GM23338 (cell line): ENCODE results near the gene ZNF609. TPM values are rescaled to one million over a fixed set of nuclear protein-coding genes. Genes with fewer than 3 reads are reported as not detected.
A peak's percentile ranks its signal among the peaks of the same experiment; 100 is the strongest.

Experiments
- ATAC-seq: fragments of 200-7000 bp; cut with Tn5 transposase; 3 replicates; pipeline ENCODE4 v1.9.1; 2020
- DNase-seq: peaks from one replicate; pipeline ENCODE4 v3.0.0-alpha.2; 2015; ENCODE audit warnings: low spot score
- H2AFZ ChIP-seq: fragments of 200-600 bp; sonication (generic); 2 replicates; pipeline ENCODE4 v1.8.0; 2016; ENCODE audit warnings: antibody characterized with exemption, mild to moderate bottlenecking, moderate library complexity
- H3F3A ChIP-seq: fragments of 200-600 bp; sonication (generic); replicated peaks from 2 replicates; pipeline ENCODE4 v1.8.0; 2017; ENCODE audit warnings: antibody characterized with exemption, mixed run types, low read depth
- H3K27ac ChIP-seq: fragments of 200-600 bp; sonication (generic); 2 replicates; pipeline ENCODE4 v1.6.1; 2016; ENCODE audit warnings: low read depth
- H3K27me3 ChIP-seq: fragments of 200-600 bp; sonication (generic); 2 replicates; pipeline ENCODE4 v1.8.0; 2016; ENCODE audit warnings: mild to moderate bottlenecking, mixed run types, moderate library complexity; ENCODE audit not compliant: insufficient read depth
- H3K36me3 ChIP-seq: fragments of 200-600 bp; sonication (generic); 2 replicates; pipeline ENCODE4 v1.8.0; 2016; ENCODE audit warnings: mild to moderate bottlenecking; ENCODE audit not compliant: insufficient read depth
- H3K4me1 ChIP-seq: fragments of 200-600 bp; sonication (generic); 2 replicates; pipeline ENCODE4 v1.8.0; 2016; ENCODE audit warnings: mild to moderate bottlenecking, moderate library complexity; ENCODE audit not compliant: insufficient read depth
- H3K4me2 ChIP-seq: fragments of 200-600 bp; sonication (generic); 2 replicates; pipeline ENCODE4 v1.7.1; 2017; ENCODE audit warnings: mixed run types
- H3K4me3 ChIP-seq: fragments of 200-600 bp; sonication (generic); 2 replicates; pipeline ENCODE4 v1.6.1; 2016; ENCODE audit warnings: mixed run types
- H3K79me2 ChIP-seq: fragments of 200-600 bp; sonication (generic); replicated peaks from 2 replicates; pipeline ENCODE4 v1.8.0; 2017; ENCODE audit warnings: mild to moderate bottlenecking; ENCODE audit not compliant: insufficient read depth
- H3K9me2 ChIP-seq: fragments of 200-600 bp; sonication (generic); 2 replicates; pipeline ENCODE4 v1.8.0; 2017; ENCODE audit not compliant: insufficient read depth
- H4K20me1 ChIP-seq: fragments of 200-600 bp; sonication (generic); replicated peaks from 2 replicates; pipeline ENCODE4 v1.8.0; 2017; ENCODE audit warnings: mild to moderate bottlenecking; ENCODE audit not compliant: insufficient read depth
- H3K27ac Mint-ChIP-seq: 2 replicates; pipeline ENCODE4 v1.8.0; 2020; ENCODE audit warnings: inconsistent platforms, mild to moderate bottlenecking, moderate library complexity, mixed read lengths
- H3K27me3 Mint-ChIP-seq: 3 replicates; pipeline ENCODE4 v1.8.0; 2022; ENCODE audit warnings: low read depth, mild to moderate bottlenecking, moderate library complexity, mixed read lengths, inconsistent platforms; ENCODE audit not compliant: insufficient read depth, poor library complexity
- H3K36me3 Mint-ChIP-seq: 3 replicates; pipeline ENCODE4 v1.8.0; 2021; ENCODE audit warnings: low read depth, mild to moderate bottlenecking, inconsistent platforms, moderate library complexity, mixed read lengths
- H3K4me1 Mint-ChIP-seq: 3 replicates; pipeline ENCODE4 v1.8.0; 2020; ENCODE audit warnings: mild to moderate bottlenecking, inconsistent platforms, mixed read lengths
- H3K4me3 Mint-ChIP-seq: 3 replicates; pipeline ENCODE4 v1.8.0; 2021; ENCODE audit warnings: moderate library complexity, mild to moderate bottlenecking, inconsistent platforms, mixed read lengths
- H3K9me3 Mint-ChIP-seq: 3 replicates; pipeline ENCODE4 v1.8.0; 2020; ENCODE audit warnings: moderate library complexity, mild to moderate bottlenecking, inconsistent platforms, mixed read lengths
- CREB1 ChIP-seq: fragments of 250-450 bp; sonication (Bioruptor Pico); IDR thresholded peaks from 2 replicates; pipeline ENCODE4 v1.5.0; 2020; ENCODE audit warnings: low read depth, mild to moderate bottlenecking, moderate library complexity
- CTCF ChIP-seq, 2 experiments: fragments of 200-600 bp in 1 of 2; sonication (generic) in 1 of 2; conservative IDR thresholded peaks; 2 replicates each; pipeline versions ENCODE4 v1.5.1 to v1.6.1; 2016 to 2017; ENCODE audit warnings: antibody characterized with exemption in 2 of 2, low read depth in 2 of 2, mild to moderate bottlenecking in 2 of 2, moderate library complexity in 1 of 2
- ETS1 ChIP-seq: IDR thresholded peaks from 2 replicates; pipeline ENCODE4 v1.6.1; 2016; ENCODE audit warnings: antibody characterized with exemption
- EZH2 ChIP-seq: fragments of 200-600 bp; sonication (generic); IDR thresholded peaks from one replicate; pipeline ENCODE4 v1.8.0; 2017; ENCODE audit warnings: antibody characterized with exemption, mild to moderate bottlenecking, low read depth; ENCODE audit not compliant: unreplicated experiment
- EZH2phosphoT487 ChIP-seq: fragments of 200-600 bp; sonication (generic); IDR thresholded peaks from one replicate; pipeline ENCODE4 v1.8.1; 2018; ENCODE audit warnings: antibody characterized with exemption; ENCODE audit not compliant: unreplicated experiment
- JUNB ChIP-seq: IDR thresholded peaks from one replicate; pipeline ENCODE4 v1.6.1; 2016; ENCODE audit warnings: antibody characterized with exemption; ENCODE audit not compliant: unreplicated experiment
- NANOG ChIP-seq: IDR thresholded peaks from 2 replicates; pipeline ENCODE4 v1.6.1; 2016; ENCODE audit warnings: antibody characterized with exemption, borderline replicate concordance
- POLR2AphosphoS5 ChIP-seq: IDR thresholded peaks from 2 replicates; pipeline ENCODE4 v1.6.1; 2016; ENCODE audit warnings: antibody characterized with exemption, low read depth
- REST ChIP-seq: IDR thresholded peaks from one replicate; pipeline ENCODE4 v1.6.1; 2018; ENCODE audit warnings: antibody characterized with exemption; ENCODE audit not compliant: unreplicated experiment
- STAT1 ChIP-seq: IDR thresholded peaks from one replicate; pipeline ENCODE4 v1.6.1; 2016; ENCODE audit warnings: antibody characterized with exemption; ENCODE audit not compliant: unreplicated experiment
- ZNF114 ChIP-seq: fragments of 250-450 bp; sonication (Bioruptor Pico); IDR thresholded peaks from 2 replicates; pipeline ENCODE4 v1.5.0; 2020; ENCODE audit warnings: mild to moderate bottlenecking, moderate library complexity
- ZNF331 ChIP-seq: fragments of 250-450 bp; sonication (Bioruptor Pico); IDR thresholded peaks from 2 replicates; pipeline ENCODE4 v1.5.0; 2020; ENCODE audit warnings: low read depth, mild to moderate bottlenecking, moderate library complexity
- ZNF462 ChIP-seq: fragments of 250-450 bp; sonication (Bioruptor Pico); IDR thresholded peaks from 2 replicates; pipeline ENCODE4 v1.5.0; 2020; ENCODE audit warnings: mild to moderate bottlenecking, moderate library complexity
- polyA plus RNA-seq: library from polyadenylated mRNA; unstranded; fragments of >200 nt; fragmentation: Nextera tagmentation; extraction: Ambion mirVana; gene quantifications from 2 replicates; pipeline ENCODE4 v1.2.1, GENCODE V29; 2016
- total RNA-seq: library from RNA; depleted of rRNA; stranded (reverse); fragments of >200 nt; shearing (Covaris generic); gene quantifications from 2 replicates; pipeline ENCODE4 v1.2.3, GENCODE V29; 2014

ZNF609 gene
- total and polyA plus RNA-seq, 2 experiments from 2014 or later, result 26.4 to 40.2 TPM

GRCh38 chr15:64731012-64731804 lies 270.8 kb downstream of the ZNF609 start:
- Mint-ChIP-seq H3K27me3 (peaks cover 25% of the 10 kb centered on the region), H3K27ac (peak overlapping the region; percentile 90), H3K4me1 (peaks cover 23% of the 10 kb centered on the region), H3K9me3 (no peaks in the 10 kb centered on the region; the same call in 1 of the 3 replicates), H3K4me3 (peak overlapping the region; percentile 16), H3K36me3 (peaks cover 93% of the 10 kb centered on the region)
- Histone ChIP-seq H3K27ac (peak overlapping the region; percentile 82), H3K4me2 (peak overlapping the region; percentile 31), H3F3A (peaks cover 59% of the 10 kb centered on the region), H3K79me2 (peaks cover 28% of the 10 kb centered on the region), H4K20me1 (peaks cover 18% of the 10 kb centered on the region), H3K4me3 (0 out of 2 replicates have a peak overlapping the region, but pooled peaks have one; percentile 11), H3K4me1 (peaks cover 17% of the 10 kb centered on the region), H2AFZ (no peak overlapping the region), H3K36me3 (peaks cover 51% of the 10 kb centered on the region), H3K9me2 (no peaks in the 10 kb centered on the region), H3K27me3 (no peaks in the 10 kb centered on the region)
- ATAC-seq, result peak; percentile 84
- peak; percentile 96 for DNase-seq
- no peak for TF ChIP-seq REST
- TF ChIP-seq ETS1, result no peak
- peak; percentile 57; the same call in 1 of the 2 replicates for TF ChIP-seq ZNF462 (CRISPR knock-in tag)
- TF ChIP-seq POLR2AphosphoS5, result peak; percentile 60
- TF ChIP-seq CREB1, result no peak
- no peak for TF ChIP-seq NANOG
- TF ChIP-seq CTCF (conservative IDR thresholded peaks at IDR 0.05; ENCODE audit: low read depth in 2 of 2), result peak; percentile 94 to 95
- TF ChIP-seq EZH2phosphoT487, result no peak
- no peak for TF ChIP-seq ZNF114
- no peak for TF ChIP-seq JUNB
- no peak for TF ChIP-seq STAT1
- no peak for TF ChIP-seq ZNF331
- TF ChIP-seq EZH2, result no peak
